SU-DHL-6 (cell line): ENCODE data around the gene OR6M1.

ENCODE experiments used
- H2AFZ ChIP-seq: fragments of 200-600 bp; sonication (generic); 2 replicates; pipeline ENCODE4 v1.6.1; 2014; ENCODE audit warnings: low read depth, mild to moderate bottlenecking, moderate library complexity, mixed read lengths, antibody characterized with exemption, low read length; ENCODE audit not compliant: severe bottlenecking
- H3F3A ChIP-seq: fragments of 200-600 bp; shearing (Covaris generic); 2 replicates; pipeline ENCODE4 v1.6.0; 2016; ENCODE audit warnings: antibody characterized with exemption, mild to moderate bottlenecking; ENCODE audit not compliant: insufficient read depth
- H3K27ac ChIP-seq: fragments of 200-600 bp; sonication (generic); 2 replicates; pipeline ENCODE4 v1.5.1; 2016; ENCODE audit warnings: low read depth, mild to moderate bottlenecking, low read length, moderate library complexity, mixed read lengths
- H3K27me3 ChIP-seq: fragments of 200-600 bp; sonication (generic), shearing (Covaris generic); 2 replicates; pipeline ENCODE4 v1.6.0; 2014; ENCODE audit warnings: mild to moderate bottlenecking, low read length
- H3K36me3 ChIP-seq: fragments of 200-600 bp; sonication (generic); 2 replicates; pipeline ENCODE4 v1.6.1; 2014; ENCODE audit warnings: mild to moderate bottlenecking, low read length, mixed read lengths
- H3K4me2 ChIP-seq: fragments of 300-600, 200-600 bp; shearing (Covaris generic), sonication (generic); 2 replicates; pipeline ENCODE4 v1.6.0; 2014; ENCODE audit warnings: low read length, low read depth, mild to moderate bottlenecking; ENCODE audit not compliant: poor library complexity, severe bottlenecking
- H3K4me3 ChIP-seq: fragments of 200-600 bp; sonication (generic); 2 replicates; pipeline ENCODE4 v1.5.1; 2014; ENCODE audit warnings: antibody characterized with exemption, low read length, mild to moderate bottlenecking, mixed read lengths; ENCODE audit not compliant: insufficient read depth, poor library complexity, severe bottlenecking
- H3K79me2 ChIP-seq: fragments of 200-600 bp; sonication (generic); 2 replicates; pipeline ENCODE4 v1.6.1; 2014; ENCODE audit warnings: mild to moderate bottlenecking, low read length, moderate library complexity; ENCODE audit not compliant: insufficient read depth
- H3K9ac ChIP-seq: fragments of 200-600 bp; sonication (generic); 2 replicates; pipeline ENCODE4 v1.7.0; 2014; ENCODE audit warnings: mild to moderate bottlenecking, low read length
- H3K9me2 ChIP-seq: fragments of 200-600 bp; sonication (generic); replicated peaks from 2 replicates; pipeline ENCODE4 v1.6.1; 2014; ENCODE audit warnings: low read length; ENCODE audit not compliant: insufficient read depth
- H3K9me3 ChIP-seq: fragments of 200-600 bp; sonication (generic); 2 replicates; pipeline ENCODE4 v1.6.1; 2014; ENCODE audit warnings: low read length, mixed read lengths; ENCODE audit not compliant: insufficient read depth
- H4K20me1 ChIP-seq: fragments of 200-600 bp; sonication (generic); 2 replicates; pipeline ENCODE4 v1.6.1; 2014; ENCODE audit warnings: low read depth, mild to moderate bottlenecking, antibody characterized with exemption, low read length, moderate library complexity, mixed read lengths
- EZH2phosphoT487 ChIP-seq: fragments of 200-600 bp; sonication (generic), shearing (Covaris generic); conservative IDR thresholded peaks from 2 replicates; pipeline ENCODE4 v1.6.1; 2018; ENCODE audit warnings: mild to moderate bottlenecking, antibody characterized with exemption, low read length, moderate library complexity, mixed read lengths
- TF ChIP-seq, protein P1 (sequence below): fragments of 200-600 bp; sonication (generic); IDR thresholded peaks from one replicate; pipeline ENCODE4 v1.5.1; 2017; ENCODE audit warnings: antibody characterized with exemption, mild to moderate bottlenecking, low read length, moderate library complexity; ENCODE audit not compliant: insufficient read depth, poor library complexity, severe bottlenecking

Gene OR6M1

DNA sequence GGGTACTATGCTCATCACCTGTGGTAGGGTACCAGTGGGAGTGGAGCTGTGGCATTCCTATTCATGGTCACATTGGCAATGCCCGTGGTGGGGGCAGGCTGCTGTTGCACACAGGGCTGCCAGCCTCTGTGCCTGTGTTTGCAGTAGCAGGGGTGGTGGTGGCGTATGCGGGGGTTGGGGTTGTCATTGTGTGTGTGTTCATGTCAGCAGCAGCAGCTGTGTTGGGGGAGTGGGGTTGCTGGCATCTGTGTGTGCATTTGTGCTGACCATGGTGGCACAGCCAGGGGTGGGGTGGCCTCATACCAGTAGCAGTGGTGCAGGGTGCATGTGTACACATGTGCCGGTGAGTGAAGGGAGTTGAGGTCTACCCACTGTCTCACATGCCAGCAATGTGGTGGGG lies 45.0 kb upstream of the OR6M1 start:
- TF ChIP-seq EZH2phosphoT487 = no peak
- TF ChIP-seq, protein P1, sequence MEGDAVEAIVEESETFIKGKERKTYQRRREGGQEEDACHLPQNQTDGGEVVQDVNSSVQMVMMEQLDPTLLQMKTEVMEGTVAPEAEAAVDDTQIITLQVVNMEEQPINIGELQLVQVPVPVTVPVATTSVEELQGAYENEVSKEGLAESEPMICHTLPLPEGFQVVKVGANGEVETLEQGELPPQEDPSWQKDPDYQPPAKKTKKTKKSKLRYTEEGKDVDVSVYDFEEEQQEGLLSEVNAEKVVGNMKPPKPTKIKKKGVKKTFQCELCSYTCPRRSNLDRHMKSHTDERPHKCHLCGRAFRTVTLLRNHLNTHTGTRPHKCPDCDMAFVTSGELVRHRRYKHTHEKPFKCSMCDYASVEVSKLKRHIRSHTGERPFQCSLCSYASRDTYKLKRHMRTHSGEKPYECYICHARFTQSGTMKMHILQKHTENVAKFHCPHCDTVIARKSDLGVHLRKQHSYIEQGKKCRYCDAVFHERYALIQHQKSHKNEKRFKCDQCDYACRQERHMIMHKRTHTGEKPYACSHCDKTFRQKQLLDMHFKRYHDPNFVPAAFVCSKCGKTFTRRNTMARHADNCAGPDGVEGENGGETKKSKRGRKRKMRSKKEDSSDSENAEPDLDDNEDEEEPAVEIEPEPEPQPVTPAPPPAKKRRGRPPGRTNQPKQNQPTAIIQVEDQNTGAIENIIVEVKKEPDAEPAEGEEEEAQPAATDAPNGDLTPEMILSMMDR = no peak
- Histone ChIP-seq H3K4me3 (no peak overlapping the region), H3K79me2 (no peaks in the 10 kb centered on the region), H3K9me2 (no peaks in the 10 kb centered on the region), H3K9me3 (no peaks in the 10 kb centered on the region), H3F3A (no peaks in the 10 kb centered on the region), H3K4me2 (no peak overlapping the region), H2AFZ (no peak overlapping the region), H4K20me1 (no peaks in the 10 kb centered on the region), H3K27me3 (no peaks in the 10 kb centered on the region), H3K9ac (no peak overlapping the region), H3K27ac (no peak overlapping the region), H3K36me3 (no peaks in the 10 kb centered on the region)

DNA sequence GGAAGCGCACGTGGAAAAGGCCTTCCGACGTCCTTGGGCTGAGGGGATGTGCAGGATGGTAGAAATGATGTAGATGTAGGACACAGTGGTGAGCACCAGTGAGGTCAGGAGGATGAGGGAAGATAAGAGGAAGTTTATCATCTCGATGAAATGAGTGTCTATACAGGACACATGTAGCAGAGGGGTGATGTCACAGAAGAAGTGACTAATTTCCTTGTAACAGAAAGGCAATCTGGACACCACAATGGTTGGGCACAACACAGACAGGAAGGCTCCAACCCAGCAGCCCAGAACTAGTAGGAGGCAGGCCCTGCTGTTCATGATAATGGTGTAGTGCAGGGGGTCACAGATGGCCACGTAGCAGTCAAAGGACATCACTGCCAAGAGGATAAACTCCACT lies 35.0 kb upstream of the OR6M1 start:
- H3K4me3 ChIP-seq = no peak overlapping the region
- H3K27ac ChIP-seq = no peak overlapping the region
- no peaks in the 10 kb centered on the region for H3K9me2 ChIP-seq
- no peaks in the 10 kb centered on the region for H3F3A ChIP-seq
- no peaks in the 10 kb centered on the region for H4K20me1 ChIP-seq
- no peak for TF ChIP-seq EZH2phosphoT487
- TF ChIP-seq, protein P1 = no peak
- no peaks in the 10 kb centered on the region for H3K9me3 ChIP-seq
- H3K79me2 ChIP-seq = no peaks in the 10 kb centered on the region
- no peaks in the 10 kb centered on the region for H3K36me3 ChIP-seq
- H3K27me3 ChIP-seq = no peaks in the 10 kb centered on the region
- H3K9ac ChIP-seq = no peak overlapping the region
- no peak overlapping the region for H2AFZ ChIP-seq
- H3K4me2 ChIP-seq = no peak overlapping the region

DNA sequence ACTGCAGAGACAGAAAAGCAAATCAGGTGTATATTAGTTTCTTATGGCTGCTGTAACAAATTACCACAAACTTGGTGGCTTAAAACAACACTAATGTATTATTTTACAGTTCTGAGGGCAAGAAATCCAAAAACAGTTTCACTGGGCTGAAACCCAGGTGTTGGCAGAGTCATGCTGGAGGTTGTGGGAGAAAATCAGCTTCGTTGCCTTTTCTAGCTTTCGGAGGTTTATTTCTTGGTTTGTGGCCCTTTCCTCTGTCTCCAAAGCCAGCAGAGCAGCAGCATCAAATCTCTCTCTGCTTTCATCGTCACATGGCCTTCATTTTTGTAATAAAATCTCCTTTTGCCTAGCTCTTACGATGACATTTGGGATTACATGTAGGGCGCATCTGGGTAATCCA lies 33.0 kb upstream of the OR6M1 start:
- no peaks in the 10 kb centered on the region for H3K9me2 ChIP-seq
- H3K9ac ChIP-seq = no peak overlapping the region
- no peaks in the 10 kb centered on the region for H3K79me2 ChIP-seq
- no peaks in the 10 kb centered on the region for H3K27me3 ChIP-seq
- no peaks in the 10 kb centered on the region for H4K20me1 ChIP-seq
- H3K36me3 ChIP-seq = no peaks in the 10 kb centered on the region
- no peaks in the 10 kb centered on the region for H3K9me3 ChIP-seq
- TF ChIP-seq, protein P1 = no peak
- TF ChIP-seq EZH2phosphoT487 = no peak
- no peak overlapping the region for H3K4me2 ChIP-seq
- H2AFZ ChIP-seq = no peak overlapping the region
- H3K27ac ChIP-seq = no peak overlapping the region
- no peak overlapping the region for H3K4me3 ChIP-seq
- H3F3A ChIP-seq = no peaks in the 10 kb centered on the region

DNA sequence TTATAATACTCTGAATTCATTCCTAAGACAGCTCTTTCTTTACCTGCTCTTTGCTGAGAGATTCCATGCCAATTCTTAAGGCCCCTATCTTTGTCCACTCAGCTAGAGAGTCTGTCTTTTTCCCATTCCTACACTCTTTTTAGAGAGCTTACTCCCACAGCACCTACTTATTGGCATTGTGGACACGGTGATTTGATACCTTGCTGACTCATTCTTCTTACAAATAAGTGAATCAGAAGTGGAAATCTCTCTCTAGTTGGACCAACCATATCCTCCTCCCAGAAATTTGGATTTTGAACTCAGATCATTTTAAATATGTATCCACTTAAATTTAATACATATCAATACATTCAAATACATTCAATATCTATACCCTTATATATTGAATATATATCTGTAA lies 32.5 kb upstream of the OR6M1 start:
- H3K27me3 ChIP-seq = no peaks in the 10 kb centered on the region
- H3K79me2 ChIP-seq = no peaks in the 10 kb centered on the region
- no peaks in the 10 kb centered on the region for H3K9me2 ChIP-seq
- TF ChIP-seq EZH2phosphoT487 = no peak
- TF ChIP-seq, protein P1 = no peak
- H3F3A ChIP-seq = no peaks in the 10 kb centered on the region
- H3K4me2 ChIP-seq = no peak overlapping the region
- no peaks in the 10 kb centered on the region for H3K36me3 ChIP-seq
- H4K20me1 ChIP-seq = no peaks in the 10 kb centered on the region
- H3K27ac ChIP-seq = no peak overlapping the region
- no peak overlapping the region for H3K4me3 ChIP-seq
- H3K9me3 ChIP-seq = no peaks in the 10 kb centered on the region
- H2AFZ ChIP-seq = no peak overlapping the region
- no peak overlapping the region for H3K9ac ChIP-seq
